Epidermal melanocyte (primary cell): ENCODE data around the gene PPM1E.
"Not testable (repeated sequence)": the region's sequence is repeated elsewhere in the genome, so short reads cannot be mapped to it uniquely, and the experiment has no call there.

Experiments
- DNase-seq: peaks from one replicate; pipeline ENCODE4 v3.0.0; 2011; ENCODE audit warnings: low spot score; ENCODE audit not compliant: insufficient read length

PPM1E gene

DNA sequence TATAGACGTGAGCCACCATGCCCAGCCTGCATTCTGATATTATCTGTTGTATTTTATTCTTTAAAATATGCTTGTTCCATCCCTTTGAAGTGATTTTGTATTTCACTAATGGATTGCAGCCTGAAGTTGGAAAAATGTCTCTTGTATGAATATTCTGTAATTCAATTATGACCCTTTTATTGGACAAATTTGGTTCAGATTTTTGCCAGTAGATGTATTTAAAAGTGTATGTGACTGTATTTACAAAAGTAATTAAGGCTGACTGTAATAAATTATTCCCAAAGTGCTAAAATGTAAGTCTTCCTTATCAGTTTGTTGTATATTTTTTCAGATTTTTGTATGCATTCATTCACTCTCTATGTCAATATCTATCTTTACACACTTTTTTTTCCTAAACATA lies 23.8 kb downstream of the PPM1E start:
- no peak for DNase-seq

- DNase-seq, result no peak
Measured at GRCh38 chr17:58783380-58783779, 27.7 kb downstream of the PPM1E start.

- DNase-seq, result no peak
Measured at GRCh38 chr17:58785097-58785496, 29.4 kb downstream of the PPM1E start.

DNA sequence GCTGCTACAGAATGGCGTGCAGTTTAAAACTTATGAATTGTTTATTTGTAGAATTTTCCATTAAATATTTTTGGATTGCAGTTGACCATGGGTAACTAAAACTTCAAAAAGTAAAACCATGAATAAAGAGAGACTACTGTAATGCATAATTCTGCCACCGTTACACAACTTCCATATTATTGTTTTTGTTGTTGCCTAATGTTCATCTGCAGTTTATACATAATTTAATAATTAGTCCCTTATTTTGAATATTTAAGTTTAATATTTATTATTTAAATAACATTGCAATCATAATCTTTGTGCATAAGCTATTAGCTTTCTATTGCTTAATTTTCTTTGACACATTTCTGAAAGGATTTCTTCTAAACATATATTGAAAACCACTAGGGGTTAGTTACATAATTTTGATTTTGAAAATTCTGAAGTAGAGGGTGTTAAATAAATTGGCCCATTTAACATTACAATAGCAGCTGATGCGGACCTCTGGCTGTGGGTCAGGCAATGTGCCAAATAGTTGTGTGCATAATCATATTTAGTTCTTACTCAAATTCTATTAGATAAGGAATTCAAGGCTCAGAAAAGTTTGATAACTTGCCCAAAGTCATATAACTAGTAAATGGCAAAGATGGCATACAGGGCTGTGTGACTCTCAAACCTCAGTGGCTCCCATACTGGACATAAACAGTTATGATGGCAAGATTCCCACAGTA lies 31.1 kb downstream of the PPM1E start:
- no peak for DNase-seq

DNA sequence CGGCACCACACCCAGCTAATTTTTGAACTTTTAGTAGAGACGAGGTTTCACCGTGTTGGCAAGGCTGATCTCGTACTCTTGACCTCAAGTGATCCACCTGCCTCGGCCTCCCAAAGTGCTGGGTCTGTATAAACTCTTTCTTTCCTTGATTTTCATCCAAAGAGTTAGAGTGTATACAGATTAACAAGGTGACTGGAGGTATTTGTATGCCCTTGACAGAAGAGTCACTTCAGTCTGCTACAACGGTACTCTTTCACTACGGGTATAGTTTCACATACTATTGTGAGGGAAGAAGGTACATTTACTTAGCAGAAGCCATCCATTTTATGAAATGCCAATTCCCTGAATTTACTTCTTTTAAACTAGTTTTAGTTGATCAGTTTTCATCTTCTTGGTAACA lies 32.5 kb downstream of the PPM1E start:
- no peak for DNase-seq

GRCh38 chr17:58789160-58789559 lies 33.5 kb downstream of the PPM1E start:
- no peak for DNase-seq

DNA sequence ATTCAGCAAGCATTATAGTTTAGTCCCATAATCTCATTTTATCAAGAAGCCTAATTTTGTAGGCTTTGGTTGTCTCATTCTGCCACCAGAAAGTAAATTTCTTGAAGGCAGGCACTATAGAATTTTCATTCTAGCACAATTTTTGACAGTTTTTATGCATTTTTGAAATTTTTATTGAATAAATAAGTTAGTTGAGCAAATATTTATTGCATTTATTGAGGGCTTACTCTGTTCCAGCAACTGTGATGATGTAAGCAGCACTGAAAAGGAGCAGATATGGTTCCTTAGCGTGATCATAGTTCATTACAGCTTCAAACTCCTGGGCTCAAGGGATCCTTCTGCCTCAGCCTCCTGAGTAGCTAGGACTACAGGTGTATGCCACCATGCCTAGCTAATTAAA lies 34.2 kb downstream of the PPM1E start:
- DNase-seq, result no peak

DNA sequence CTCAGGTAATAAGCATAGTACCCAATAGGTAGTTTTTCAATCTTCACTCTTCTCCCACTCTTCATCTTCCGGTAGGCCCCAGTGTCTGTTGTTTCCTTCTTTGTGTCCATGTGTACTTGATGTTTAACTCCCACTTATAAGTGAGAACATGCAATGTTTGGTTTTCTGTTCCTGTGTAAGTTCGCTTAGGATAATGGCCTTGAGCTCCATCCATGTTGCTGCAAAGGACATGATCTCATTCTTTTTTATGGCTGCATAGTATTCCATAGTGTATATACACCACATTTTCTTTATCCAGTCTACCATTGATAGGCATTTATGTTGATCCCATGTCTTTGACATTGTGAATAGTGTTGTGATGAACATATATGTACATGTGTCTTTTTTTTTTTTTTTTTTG lies 38.9 kb downstream of the PPM1E start:
- not testable (repeated sequence) for DNase-seq

DNA sequence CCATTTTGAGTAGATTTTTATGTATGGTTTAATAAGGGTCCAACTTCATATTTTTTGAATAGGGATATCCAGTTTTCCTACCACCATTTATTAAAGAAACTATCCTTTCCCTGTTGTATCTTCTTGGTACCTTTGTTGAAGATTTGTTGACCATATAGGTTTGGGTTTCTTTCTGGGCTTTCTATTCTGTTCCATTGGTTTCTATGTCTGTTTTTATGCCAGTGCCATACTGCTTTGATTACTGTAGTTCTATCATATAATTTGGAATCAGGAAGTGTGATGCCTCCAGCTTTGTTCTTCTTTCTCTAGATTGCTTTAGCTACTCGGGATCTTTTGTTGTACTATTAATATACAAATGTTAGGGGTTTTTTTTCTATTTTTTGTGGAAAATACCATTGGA lies 46.5 kb downstream of the PPM1E start:
- DNase-seq, result no peak

GRCh38 chr17:58806046-58806445 lies 50.4 kb downstream of the PPM1E start:
- no peak for DNase-seq

- no peak for DNase-seq
Measured at GRCh38 chr17:58808609-58809563, 53.2 kb downstream of the PPM1E start.

DNA sequence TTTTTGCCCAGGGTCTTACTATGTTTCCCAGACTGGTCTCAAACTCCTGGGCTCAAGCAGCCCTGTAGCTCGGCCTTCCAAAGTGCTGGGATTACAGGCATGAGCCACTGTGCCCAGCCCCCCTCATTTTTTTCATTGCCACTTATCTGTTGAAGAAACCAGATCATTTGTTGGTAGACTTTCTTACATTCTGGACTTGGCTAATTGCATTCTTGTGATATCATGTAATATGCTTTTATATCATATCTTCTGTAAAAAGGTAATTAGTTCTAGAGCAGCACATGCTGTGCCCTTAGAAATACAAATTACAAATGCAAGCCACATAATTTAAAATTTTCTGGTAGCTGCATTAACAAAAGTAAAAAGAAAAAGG lies 53.9 kb downstream of the PPM1E start:
- no peak for DNase-seq

DNA sequence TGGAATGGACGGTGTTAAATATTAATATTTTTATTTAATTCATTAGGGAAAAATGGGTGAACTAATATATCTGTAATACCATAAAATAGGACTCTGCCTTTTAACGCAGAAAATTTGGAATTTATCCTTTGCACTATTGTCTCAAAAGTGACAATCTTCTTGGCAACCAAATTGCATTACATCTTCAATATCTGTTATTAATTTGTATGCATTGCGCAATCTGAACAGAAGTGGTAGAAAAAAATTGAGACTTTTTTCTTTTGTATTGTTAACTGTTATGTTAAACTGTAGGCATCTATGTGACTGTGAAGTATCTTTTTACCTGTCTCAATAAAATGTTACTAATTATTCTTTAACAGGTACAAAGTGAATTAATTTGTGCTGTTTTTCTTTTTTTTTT lies 55.6 kb downstream of the PPM1E start:
- DNase-seq, result no peak

DNA sequence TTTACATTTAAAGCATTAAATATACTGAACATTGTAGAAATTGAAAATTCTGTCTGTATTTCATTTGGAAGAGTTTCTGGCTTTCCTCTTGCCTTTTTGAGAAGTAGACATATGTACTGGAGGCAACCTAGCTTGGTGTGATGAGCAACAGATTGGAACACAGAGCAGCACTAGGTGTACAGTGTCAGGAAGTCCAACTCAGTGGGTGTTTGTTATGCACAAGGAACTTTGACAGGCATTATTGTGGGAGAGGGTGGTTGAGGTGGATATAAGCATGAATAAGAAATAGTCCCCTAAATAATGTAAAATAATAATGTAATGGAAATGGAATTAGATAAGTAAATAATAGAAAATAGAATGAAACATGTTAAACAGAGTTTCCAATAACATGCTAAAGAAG lies 58.1 kb downstream of the PPM1E start:
- DNase-seq, result no peak

DNA sequence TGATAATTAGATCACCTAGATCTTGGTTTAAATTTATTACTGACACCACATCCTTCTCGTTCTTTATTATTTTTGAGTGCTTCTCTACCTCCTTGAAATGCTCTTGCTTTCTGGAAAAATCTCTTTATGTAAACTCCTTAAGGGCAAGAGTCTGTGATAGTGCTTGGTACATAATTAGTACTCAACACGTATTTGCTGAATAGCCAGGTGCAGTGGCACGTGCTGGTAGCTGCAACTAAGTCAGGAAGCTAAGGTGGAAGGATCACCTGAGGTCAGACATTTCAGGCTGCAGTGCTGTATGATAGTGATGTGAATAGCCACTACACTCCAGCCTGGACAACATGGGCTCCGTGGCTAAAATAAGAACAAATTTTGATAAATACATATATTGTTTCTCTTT lies 63.0 kb downstream of the PPM1E start:
- no peak for DNase-seq

- DNase-seq, result no peak
Measured at GRCh38 chr17:58822148-58823050, 66.7 kb downstream of the PPM1E start.

- no peak for DNase-seq
Measured at GRCh38 chr17:58823051-58823525, 67.4 kb downstream of the PPM1E start.

DNA sequence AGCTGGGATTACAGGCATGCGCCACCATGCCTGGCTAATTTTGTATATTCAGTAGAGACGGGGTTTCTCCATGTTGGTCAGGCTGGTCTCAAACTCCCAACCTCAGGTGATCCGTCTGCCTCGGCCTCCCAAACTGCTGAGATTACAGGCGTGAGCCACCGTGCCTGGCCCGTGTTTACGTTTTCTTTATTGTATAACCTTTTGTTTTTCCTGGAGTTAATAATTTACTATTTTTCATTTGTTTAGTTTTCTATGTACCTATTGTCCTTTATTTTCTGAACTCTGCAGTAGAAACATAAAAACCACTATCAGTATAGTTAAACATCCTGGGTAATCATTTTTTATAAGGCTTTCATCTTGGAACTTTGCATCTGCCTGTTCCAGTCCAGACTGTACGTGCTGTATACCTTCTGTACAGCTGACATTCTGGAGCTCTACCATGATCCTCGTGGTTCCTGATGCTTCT lies 73.6 kb downstream of the PPM1E start:
- no peak for DNase-seq

DNA sequence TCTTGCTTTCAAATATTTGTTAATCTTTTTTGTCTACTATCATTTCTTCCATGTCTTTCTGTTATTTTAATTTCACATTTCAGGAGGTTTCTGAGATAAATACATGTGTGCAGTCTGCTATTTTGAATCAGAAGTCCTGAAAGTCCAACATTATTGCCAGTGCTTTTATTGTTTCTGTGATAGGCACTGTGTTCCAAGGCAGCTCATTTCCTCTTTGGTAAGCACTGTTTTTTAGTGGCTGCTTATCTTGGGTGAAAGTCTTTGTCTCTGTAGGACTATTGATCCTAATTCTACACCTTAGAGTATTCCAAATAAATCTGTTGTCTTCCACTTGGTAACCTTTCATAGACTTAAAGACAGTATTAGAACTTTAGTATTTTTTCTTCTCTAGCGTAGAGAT lies 76.1 kb downstream of the PPM1E start:
- DNase-seq, result no peak

DNA sequence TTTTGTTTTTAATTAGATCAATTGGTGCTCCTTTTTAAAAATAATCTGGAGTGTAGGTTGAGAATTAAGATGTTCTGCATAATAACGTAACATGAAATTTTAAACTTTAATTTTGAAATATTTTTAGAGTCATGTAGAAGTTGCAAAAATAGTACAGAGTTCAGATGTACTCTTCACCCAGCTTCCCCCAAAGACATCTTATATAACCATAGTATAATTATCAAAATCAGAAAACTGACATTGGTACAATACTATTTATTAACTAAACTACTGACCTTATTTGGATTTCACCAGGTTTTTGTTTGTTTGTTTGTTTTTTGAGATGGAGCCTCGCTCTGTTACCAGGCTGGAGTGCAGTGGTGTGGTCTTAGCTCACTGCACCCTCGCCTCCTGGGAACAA lies 76.9 kb downstream of the PPM1E start:
- DNase-seq, result no peak

- no peak for DNase-seq
Measured at GRCh38 chr17:58837699-58838098, 82.0 kb downstream of the PPM1E start.
